ENCODE measurements around the gene KMT5B. TPM values are rescaled to one million over a fixed set of nuclear protein-coding genes. Genes with fewer than 3 reads are reported as not detected.

Gene KMT5B
- total RNA-seq, 4 donors from 2014 or later: 35.1 to 75.6 (median 39.8) TPM

DNA sequence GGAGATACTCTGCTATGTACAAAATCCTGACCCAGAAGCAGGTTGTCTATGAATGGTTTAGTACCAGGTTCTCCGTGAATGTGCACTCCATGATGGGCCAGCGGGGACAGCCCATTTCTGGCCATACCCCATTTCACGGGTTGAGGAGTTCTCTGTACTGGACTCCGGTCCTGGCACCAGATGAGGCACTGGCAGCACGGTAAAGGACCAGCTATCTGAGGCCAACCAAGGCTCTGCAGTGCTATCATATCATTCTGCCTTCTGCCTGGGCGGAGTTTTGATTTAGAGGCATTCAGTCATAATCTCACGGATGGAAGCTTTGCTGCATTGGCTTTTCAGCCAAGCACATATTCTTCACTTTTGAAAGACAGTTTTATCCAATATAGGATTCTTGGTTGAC, 18.5 kb upstream of the KMT5B start:
- H3K4me3 ChIP-seq: no peak overlapping the region
- 78 to 91% methylated on average over 4 to 7 of the region's 7 CpGs for WGBS, 2 donors (ENCODE audit: low coverage in 1 of 2)
- H3K4me1 ChIP-seq: no peaks in the 10 kb centered on the region
- no peaks in the 10 kb centered on the region for H3K36me3 ChIP-seq
- H3K9me3 ChIP-seq: peaks cover 0 to 9% (median 0%) of the 10 kb centered on the region in 3 donors
- no peak for TF ChIP-seq EP300 (IDR thresholded peaks at IDR 0.05)
- no peak for TF ChIP-seq POLR2AphosphoS5 (IDR thresholded peaks at IDR 0.05)
- TF ChIP-seq, protein P1, sequence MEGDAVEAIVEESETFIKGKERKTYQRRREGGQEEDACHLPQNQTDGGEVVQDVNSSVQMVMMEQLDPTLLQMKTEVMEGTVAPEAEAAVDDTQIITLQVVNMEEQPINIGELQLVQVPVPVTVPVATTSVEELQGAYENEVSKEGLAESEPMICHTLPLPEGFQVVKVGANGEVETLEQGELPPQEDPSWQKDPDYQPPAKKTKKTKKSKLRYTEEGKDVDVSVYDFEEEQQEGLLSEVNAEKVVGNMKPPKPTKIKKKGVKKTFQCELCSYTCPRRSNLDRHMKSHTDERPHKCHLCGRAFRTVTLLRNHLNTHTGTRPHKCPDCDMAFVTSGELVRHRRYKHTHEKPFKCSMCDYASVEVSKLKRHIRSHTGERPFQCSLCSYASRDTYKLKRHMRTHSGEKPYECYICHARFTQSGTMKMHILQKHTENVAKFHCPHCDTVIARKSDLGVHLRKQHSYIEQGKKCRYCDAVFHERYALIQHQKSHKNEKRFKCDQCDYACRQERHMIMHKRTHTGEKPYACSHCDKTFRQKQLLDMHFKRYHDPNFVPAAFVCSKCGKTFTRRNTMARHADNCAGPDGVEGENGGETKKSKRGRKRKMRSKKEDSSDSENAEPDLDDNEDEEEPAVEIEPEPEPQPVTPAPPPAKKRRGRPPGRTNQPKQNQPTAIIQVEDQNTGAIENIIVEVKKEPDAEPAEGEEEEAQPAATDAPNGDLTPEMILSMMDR (IDR thresholded peaks at IDR 0.05): no peak
- no peak for TF ChIP-seq POLR2A (IDR thresholded peaks at IDR 0.05)
- H3K27me3 ChIP-seq: peaks cover 11% of the 10 kb centered on the region
- ATAC-seq: no peak
- H3K27ac ChIP-seq: no peak overlapping the region

DNA sequence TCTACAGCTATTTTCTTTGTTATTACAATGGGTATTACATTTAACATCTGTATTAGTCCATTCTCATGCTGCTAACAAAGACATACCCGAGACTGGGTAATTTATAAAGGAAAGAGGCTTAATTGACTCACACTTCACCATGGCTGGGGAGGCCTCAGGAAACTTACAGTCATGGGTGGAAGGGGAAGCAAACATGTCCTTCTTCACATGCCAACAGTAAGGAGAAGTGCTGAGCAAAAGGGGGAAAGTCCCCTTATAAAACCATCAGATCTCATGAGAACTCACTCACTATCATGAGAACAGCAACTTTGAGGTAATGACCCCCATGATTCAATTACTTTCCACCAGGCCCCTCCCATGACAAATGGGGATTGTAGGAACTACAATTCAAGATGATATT, 16.5 kb upstream of the KMT5B start:
- Histone ChIP-seq H3K27ac (no peak overlapping the region), H3K27me3 (no peaks in the 10 kb centered on the region), H3K9me3 (peaks cover 0 to 9% (median 0%) of the 10 kb centered on the region in 3 donors), H3K4me1 (no peaks in the 10 kb centered on the region), H3K36me3 (no peaks in the 10 kb centered on the region), H3K4me3 (no peak overlapping the region)
- WGBS, 2 donors (ENCODE audit: low coverage in 1 of 2): 60% methylated on average over 1 of the region's 1 CpG; no CpG with 5 or more reads in 1 of the 2 donors
- no peak for TF ChIP-seq POLR2A (IDR thresholded peaks at IDR 0.05)
- no peak for TF ChIP-seq EP300 (IDR thresholded peaks at IDR 0.05)
- no peak for TF ChIP-seq POLR2AphosphoS5 (IDR thresholded peaks at IDR 0.05)
- TF ChIP-seq, protein P1 (IDR thresholded peaks at IDR 0.05): no peak
- ATAC-seq: no peak

DNA sequence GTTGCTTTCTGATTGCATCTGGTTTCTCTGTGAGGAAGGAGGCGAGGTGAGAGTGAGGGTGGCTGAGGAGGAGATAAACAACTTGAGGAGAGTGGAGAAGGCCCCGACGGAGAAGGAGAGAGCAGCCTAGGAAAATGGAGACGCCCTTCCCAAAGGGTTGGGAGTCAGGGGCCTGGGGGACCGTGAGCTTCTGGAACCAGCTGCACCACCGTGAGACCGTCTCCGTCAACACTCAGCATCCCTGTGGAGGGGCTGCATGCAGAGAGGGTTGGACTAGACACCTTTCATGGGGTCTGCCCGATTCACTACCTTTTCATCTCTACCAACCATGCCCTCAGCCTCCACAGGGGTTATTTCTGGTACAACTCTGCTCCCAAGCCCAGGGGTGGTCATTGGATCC, 13.3 kb upstream of the KMT5B start:
- H3K36me3 ChIP-seq: no peaks in the 10 kb centered on the region
- H3K27ac ChIP-seq: no peak overlapping the region
- H3K27me3 ChIP-seq: no peaks in the 10 kb centered on the region
- H3K9me3 ChIP-seq: peaks cover 0 to 3% (median 0%) of the 10 kb centered on the region in 3 donors
- H3K4me1 ChIP-seq: no peaks in the 10 kb centered on the region
- H3K4me3 ChIP-seq: no peak overlapping the region
- no peak for ATAC-seq
- 86% methylated on average over 8 of the region's 9 CpGs; no CpG with 5 or more reads in 1 of the 2 donors for WGBS, 2 donors (ENCODE audit: low coverage in 1 of 2)
- TF ChIP-seq POLR2AphosphoS5 (IDR thresholded peaks at IDR 0.05): no peak
- no peak for TF ChIP-seq POLR2A (IDR thresholded peaks at IDR 0.05)
- TF ChIP-seq, protein P1 (IDR thresholded peaks at IDR 0.05): no peak
- no peak for TF ChIP-seq EP300 (IDR thresholded peaks at IDR 0.05)

DNA sequence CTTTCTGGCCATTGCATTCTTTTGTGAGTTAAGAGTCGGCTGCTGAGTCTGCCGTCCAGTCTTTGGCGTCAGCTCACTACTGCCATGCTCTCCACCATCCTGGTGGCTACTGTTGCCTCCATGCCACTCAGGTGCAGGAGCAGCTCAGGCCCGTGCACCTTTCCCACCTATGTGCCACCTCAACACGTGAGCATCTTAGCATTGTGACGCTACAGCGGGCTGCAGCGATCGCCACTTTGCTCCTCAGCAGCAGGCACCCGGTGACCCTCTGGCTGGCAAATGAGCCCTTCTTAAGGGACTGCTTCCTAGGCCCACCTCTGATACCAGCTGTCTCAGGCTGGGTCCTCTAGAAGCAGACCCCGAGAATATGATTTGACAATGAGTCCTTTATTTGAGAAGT, 11.5 kb upstream of the KMT5B start:
- TF ChIP-seq EP300 (IDR thresholded peaks at IDR 0.05) (no peak), POLR2AphosphoS5 (IDR thresholded peaks at IDR 0.05) (no peak), POLR2A (IDR thresholded peaks at IDR 0.05) (no peak)
- TF ChIP-seq, protein P1 (IDR thresholded peaks at IDR 0.05): no peak
- H3K4me3 ChIP-seq: no peak overlapping the region
- WGBS, 2 donors (ENCODE audit: low coverage in 1 of 2): 100% methylated on average over 5 of the region's 11 CpGs; no CpG with 5 or more reads in 1 of the 2 donors
- H3K36me3 ChIP-seq: no peaks in the 10 kb centered on the region
- no peak overlapping the region for H3K27ac ChIP-seq
- no peaks in the 10 kb centered on the region for H3K9me3 ChIP-seq
- H3K27me3 ChIP-seq: no peaks in the 10 kb centered on the region
- ATAC-seq: no peak
- H3K4me1 ChIP-seq: no peaks in the 10 kb centered on the region

DNA sequence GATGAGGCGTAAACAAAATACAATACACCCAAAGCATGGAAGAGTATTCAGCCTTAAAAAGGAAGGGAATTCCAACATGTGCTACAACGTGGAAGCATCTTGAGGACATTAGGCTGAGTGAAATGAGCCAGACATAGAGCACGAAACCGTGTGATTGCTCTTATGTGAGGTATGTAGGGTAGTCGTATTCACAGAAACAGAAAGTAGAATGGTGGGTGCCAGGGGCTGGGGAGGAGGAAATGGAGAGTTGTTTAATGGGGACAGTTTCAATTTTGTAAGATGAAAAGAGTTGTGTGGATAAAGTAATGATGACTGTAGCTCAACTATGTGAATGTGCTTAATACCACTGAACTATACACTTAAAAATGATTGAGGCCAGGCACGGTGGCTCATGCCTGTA, 10.2 kb upstream of the KMT5B start:
- TF ChIP-seq EP300 (IDR thresholded peaks at IDR 0.05): no peak
- Histone ChIP-seq H3K4me3 (no peak overlapping the region), H3K4me1 (no peaks in the 10 kb centered on the region), H3K36me3 (no peaks in the 10 kb centered on the region), H3K27ac (no peak overlapping the region), H3K27me3 (no peaks in the 10 kb centered on the region), H3K9me3 (no peaks in the 10 kb centered on the region)
- no peak for ATAC-seq
- WGBS, 2 donors (ENCODE audit: low coverage in 1 of 2): 71 to 77% methylated on average over 6 of the region's 6 CpGs

Measured in gastroesophageal sphincter (tissue), 4 donors.